ENCODE data around the gene FXYD5.
A peak's percentile ranks its signal among the peaks of the same experiment; 100 is the strongest.

Gene FXYD5

GRCh38 chr19:35120492-35120891 is 34.0 kb upstream of the FXYD5 start:
- TF ChIP-seq CTCF (IDR thresholded peaks at IDR 0.05; ENCODE audit: low read length, missing control alignments) = no peak
- DNase-seq (ENCODE audit: low read depth) = peak; percentile 23
- no peak overlapping the region for H3K4me3 ChIP-seq (replicated peaks; ENCODE audit: low read depth, low read length)

- no peak for TF ChIP-seq CTCF (IDR thresholded peaks at IDR 0.05; ENCODE audit: low read length, missing control alignments)
- no peak overlapping the region for H3K4me3 ChIP-seq (replicated peaks; ENCODE audit: low read depth, low read length)
- no peak for DNase-seq (ENCODE audit: low read depth)
Observed at GRCh38 chr19:35120898-35121297, 33.6 kb upstream of the FXYD5 start.

GRCh38 chr19:35122687-35123551 is 31.6 kb upstream of the FXYD5 start:
- DNase-seq (ENCODE audit: low read depth) = no peak
- no peak overlapping the region for H3K4me3 ChIP-seq (replicated peaks; ENCODE audit: low read depth, low read length)
- no peak for TF ChIP-seq CTCF (IDR thresholded peaks at IDR 0.05; ENCODE audit: low read length, missing control alignments)

GRCh38 chr19:35123573-35123972 is 31.0 kb upstream of the FXYD5 start:
- no peak for DNase-seq (ENCODE audit: low read depth)
- peak overlapping the region; percentile 73 for H3K4me3 ChIP-seq (replicated peaks; ENCODE audit: low read depth, low read length)
- no peak for TF ChIP-seq CTCF (IDR thresholded peaks at IDR 0.05; ENCODE audit: low read length, missing control alignments)

GRCh38 chr19:35124098-35125060 is 30.2 kb upstream of the FXYD5 start:
- TF ChIP-seq CTCF (IDR thresholded peaks at IDR 0.05; ENCODE audit: low read length, missing control alignments) = no peak
- peak; percentile 93 for DNase-seq (ENCODE audit: low read depth)
- H3K4me3 ChIP-seq (replicated peaks; ENCODE audit: low read depth, low read length) = peak overlapping the region; percentile 73

GRCh38 chr19:35125270-35125717 is 29.2 kb upstream of the FXYD5 start:
- no peak for TF ChIP-seq CTCF (IDR thresholded peaks at IDR 0.05; ENCODE audit: low read length, missing control alignments)
- H3K4me3 ChIP-seq (replicated peaks; ENCODE audit: low read depth, low read length) = no peak overlapping the region
- no peak for DNase-seq (ENCODE audit: low read depth)
